ENCODE data around the gene GTF3C2. TPM values are rescaled to one million over a fixed set of nuclear protein-coding genes. Genes with fewer than 3 reads are reported as not detected.

The GTF3C2 gene
- total and polyA plus RNA-seq, 2 of the 13 experiments (the other 11 are each of a cell fraction or from before 2014, with no cell fraction given) = 77.5 to 130 TPM

DNA sequence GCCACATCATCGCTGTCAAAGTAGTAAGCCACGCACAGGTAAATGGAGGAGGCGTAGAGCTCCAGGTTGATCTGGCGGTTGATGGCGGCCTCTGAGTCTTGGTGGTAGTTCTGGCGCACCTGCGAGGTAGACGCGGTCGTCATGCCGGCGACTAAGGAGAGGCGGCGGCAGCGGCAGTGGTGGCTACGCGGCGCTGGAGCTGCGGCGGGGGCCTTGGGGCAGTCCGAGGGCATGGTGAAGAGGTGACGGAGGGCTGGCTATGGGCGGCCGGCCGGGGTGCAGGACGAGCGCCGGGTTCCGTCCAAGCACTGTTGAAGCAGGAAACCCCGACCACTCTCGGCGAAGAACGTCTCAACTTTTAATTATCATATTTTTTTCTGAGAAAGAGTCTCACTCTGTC lies 36.7 kb upstream of the GTF3C2 start:
- no peaks in the 10 kb centered on the region for H3K9me3 ChIP-seq (ENCODE audit: low read length)
- 97% methylated on average over 33 of the region's 33 CpGs for WGBS (ENCODE audit: low lambda C conversion rate)
- H3K4me1 ChIP-seq (ENCODE audit: insufficient read depth, low read length) = no peaks in the 10 kb centered on the region
- peaks cover 75% of the 10 kb centered on the region for H3K79me2 ChIP-seq (ENCODE audit: insufficient read depth, low read length)
- H3K36me3 ChIP-seq (replicated peaks in 1 of 2; ENCODE audit: control insufficient read depth in 1 of 2, insufficient read depth in 2 of 2, low read length in 2 of 2) = peaks cover 3 to 28% of the 10 kb centered on the region in 2 experiments; a peak in 3 of 5 replicates
- FAIRE-seq = no peak
- H3K27ac ChIP-seq (ENCODE audit: extremely low read length, insufficient read depth, low read length) = no peak overlapping the region
- ChIA-PET CTCF (ENCODE audit: low intra/inter-chr PET ratio, low total read pairs) (no interaction called here), POLR2A (no interaction called here)
- no TSS peak for BruUV-seq (replicated peaks)
- H4K20me1 ChIP-seq (ENCODE audit: insufficient read depth, low read length) = no peaks in the 10 kb centered on the region
- H3K4me2 ChIP-seq (ENCODE audit: low read depth, low read length) = no peak overlapping the region
- H3K4me3 ChIP-seq (replicated peaks in 1 of 3; ENCODE audit: insufficient read depth in 1 of 3, low read depth in 2 of 3, low read length in 3 of 3) = no peak overlapping the region
- DNase-seq (ENCODE audit: low spot score) = no peak
- ATAC-seq = no peak
- intact Hi-C loops (cut with micrococcal nuclease; ENCODE audit: unreplicated experiment) = no loop called here
- TF ChIP-seq HIVEP1 (CRISPR knock-in tag; IDR thresholded peaks at IDR 0.05) = no peak
- TF ChIP-seq IKZF4 (CRISPR knock-in tag; IDR thresholded peaks at IDR 0.05; ENCODE audit: borderline replicate concordance, low read depth, not compliant biosample characterization) = no peak
- no peak for TF ChIP-seq THYN1 (CRISPR knock-in tag; IDR thresholded peaks at IDR 0.05; ENCODE audit: borderline replicate concordance, low read depth)
- TF ChIP-seq CREB1 (IDR thresholded peaks at IDR 0.05) = no peak
- no peak for TF ChIP-seq CREB1 (CRISPR knock-in tag; IDR thresholded peaks at IDR 0.05)
- no peak for TF ChIP-seq PLRG1 (conservative IDR thresholded peaks at IDR 0.05)
- TF ChIP-seq TEAD2 (CRISPR knock-in tag; IDR thresholded peaks at IDR 0.05) = no peak
- no peak for TF ChIP-seq JUND (CRISPR knock-in tag; IDR thresholded peaks at IDR 0.05)
- no peak for TF ChIP-seq TCF7 (IDR thresholded peaks at IDR 0.05; ENCODE audit: low read depth)
- TF ChIP-seq, protein P1, sequence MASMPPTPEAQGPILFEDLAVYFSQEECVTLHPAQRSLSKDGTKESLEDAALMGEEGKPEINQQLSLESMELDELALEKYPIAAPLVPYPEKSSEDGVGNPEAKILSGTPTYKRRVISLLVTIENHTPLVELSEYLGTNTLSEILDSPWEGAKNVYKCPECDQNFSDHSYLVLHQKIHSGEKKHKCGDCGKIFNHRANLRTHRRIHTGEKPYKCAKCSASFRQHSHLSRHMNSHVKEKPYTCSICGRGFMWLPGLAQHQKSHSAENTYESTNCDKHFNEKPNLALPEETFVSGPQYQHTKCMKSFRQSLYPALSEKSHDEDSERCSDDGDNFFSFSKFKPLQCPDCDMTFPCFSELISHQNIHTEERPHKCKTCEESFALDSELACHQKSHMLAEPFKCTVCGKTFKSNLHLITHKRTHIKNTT (CRISPR knock-in tag; IDR thresholded peaks at IDR 0.05) = no peak
- TF ChIP-seq, protein P2, sequence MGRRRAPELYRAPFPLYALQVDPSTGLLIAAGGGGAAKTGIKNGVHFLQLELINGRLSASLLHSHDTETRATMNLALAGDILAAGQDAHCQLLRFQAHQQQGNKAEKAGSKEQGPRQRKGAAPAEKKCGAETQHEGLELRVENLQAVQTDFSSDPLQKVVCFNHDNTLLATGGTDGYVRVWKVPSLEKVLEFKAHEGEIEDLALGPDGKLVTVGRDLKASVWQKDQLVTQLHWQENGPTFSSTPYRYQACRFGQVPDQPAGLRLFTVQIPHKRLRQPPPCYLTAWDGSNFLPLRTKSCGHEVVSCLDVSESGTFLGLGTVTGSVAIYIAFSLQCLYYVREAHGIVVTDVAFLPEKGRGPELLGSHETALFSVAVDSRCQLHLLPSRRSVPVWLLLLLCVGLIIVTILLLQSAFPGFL (CRISPR knock-in tag; IDR thresholded peaks at IDR 0.05) = no peak
- no peak for TF ChIP-seq YEATS2 (CRISPR knock-in tag; IDR thresholded peaks at IDR 0.05; ENCODE audit: borderline replicate concordance)
- no peak for TF ChIP-seq MAZ (IDR thresholded peaks at IDR 0.05; ENCODE audit: borderline replicate concordance, low read depth, low read length)
- TF ChIP-seq MAZ (CRISPR knock-in tag; IDR thresholded peaks at IDR 0.05; ENCODE audit: low read depth) = no peak
- TF ChIP-seq BRCA1 (CRISPR knock-in tag; IDR thresholded peaks at IDR 0.05) = no peak
- TF ChIP-seq NRL (CRISPR knock-in tag; IDR thresholded peaks at IDR 0.05; ENCODE audit: borderline replicate concordance) = no peak
- TF ChIP-seq RFXANK (CRISPR knock-in tag; IDR thresholded peaks at IDR 0.05) = no peak
- TF ChIP-seq, protein P3, sequence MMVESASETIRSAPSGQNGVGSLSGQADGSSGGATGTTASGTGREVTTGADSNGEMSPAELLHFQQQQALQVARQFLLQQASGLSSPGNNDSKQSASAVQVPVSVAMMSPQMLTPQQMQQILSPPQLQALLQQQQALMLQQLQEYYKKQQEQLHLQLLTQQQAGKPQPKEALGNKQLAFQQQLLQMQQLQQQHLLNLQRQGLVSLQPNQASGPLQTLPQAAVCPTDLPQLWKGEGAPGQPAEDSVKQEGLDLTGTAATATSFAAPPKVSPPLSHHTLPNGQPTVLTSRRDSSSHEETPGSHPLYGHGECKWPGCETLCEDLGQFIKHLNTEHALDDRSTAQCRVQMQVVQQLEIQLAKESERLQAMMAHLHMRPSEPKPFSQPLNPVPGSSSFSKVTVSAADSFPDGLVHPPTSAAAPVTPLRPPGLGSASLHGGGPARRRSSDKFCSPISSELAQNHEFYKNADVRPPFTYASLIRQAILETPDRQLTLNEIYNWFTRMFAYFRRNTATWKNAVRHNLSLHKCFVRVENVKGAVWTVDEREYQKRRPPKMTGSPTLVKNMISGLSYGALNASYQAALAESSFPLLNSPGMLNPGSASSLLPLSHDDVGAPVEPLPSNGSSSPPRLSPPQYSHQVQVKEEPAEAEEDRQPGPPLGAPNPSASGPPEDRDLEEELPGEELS (CRISPR knock-in tag; IDR thresholded peaks at IDR 0.05) = no peak
- H3K27me3 ChIP-seq (ENCODE audit: control insufficient read depth in 1 of 2, insufficient read depth in 2 of 2, low read length in 2 of 2) = no peaks in the 10 kb centered on the region
- H3K9ac ChIP-seq (ENCODE audit: insufficient read depth, low read depth, low read length) = no peak overlapping the region
- H2AFZ ChIP-seq (ENCODE audit: low read length) = no peak overlapping the region
- in situ Hi-C loops (cut with HindIII; ENCODE audit: extremely low pct_ligation_motif_present, low pct_unique_long_range_greater_than_20kb) = no loop called here
